Activated CD8-positive, alpha-beta memory T cell treated with anti-CD3 and anti-CD28 coated beads, Interleukin-2, amount 50 U/mL, for 1 hour (primary cell): ENCODE measurements around the gene LILRB4.
"Not testable (repeated sequence)": the region's sequence is repeated elsewhere in the genome, so short reads cannot be mapped to it uniquely, and the experiment has no call there.

ENCODE experiments used
- DNase-seq: peaks from one replicate; pipeline ENCODE4 v3.0.0-alpha.2; 2020; ENCODE audit errors: extremely low read depth

The LILRB4 gene

GRCh38 chr19:54694648-54695047 is 31.9 kb downstream of the LILRB4 start:
- no peak for DNase-seq

- DNase-seq: no peak
Measured at GRCh38 chr19:54696117-54696548, 33.3 kb downstream of the LILRB4 start.

DNA sequence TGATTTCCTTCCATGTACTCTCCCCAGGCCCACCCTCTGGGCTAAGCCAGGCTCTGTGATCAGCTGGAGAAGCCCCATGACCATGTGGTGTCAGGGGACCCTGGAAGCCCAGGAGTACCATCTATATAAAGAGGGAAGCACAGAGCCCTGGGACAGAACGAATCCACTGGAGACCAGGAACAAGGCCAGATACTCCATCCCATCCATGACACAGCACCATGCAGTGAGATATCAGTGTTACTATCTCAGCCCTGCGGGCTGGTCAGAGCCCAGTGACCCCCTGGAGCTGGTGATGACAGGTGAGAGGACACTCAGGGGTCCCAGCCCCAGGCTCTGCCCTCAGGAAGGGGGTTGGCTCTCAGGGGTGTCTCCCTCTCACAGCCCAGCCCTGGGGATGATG is 34.0 kb downstream of the LILRB4 start:
- DNase-seq: no peak

DNA sequence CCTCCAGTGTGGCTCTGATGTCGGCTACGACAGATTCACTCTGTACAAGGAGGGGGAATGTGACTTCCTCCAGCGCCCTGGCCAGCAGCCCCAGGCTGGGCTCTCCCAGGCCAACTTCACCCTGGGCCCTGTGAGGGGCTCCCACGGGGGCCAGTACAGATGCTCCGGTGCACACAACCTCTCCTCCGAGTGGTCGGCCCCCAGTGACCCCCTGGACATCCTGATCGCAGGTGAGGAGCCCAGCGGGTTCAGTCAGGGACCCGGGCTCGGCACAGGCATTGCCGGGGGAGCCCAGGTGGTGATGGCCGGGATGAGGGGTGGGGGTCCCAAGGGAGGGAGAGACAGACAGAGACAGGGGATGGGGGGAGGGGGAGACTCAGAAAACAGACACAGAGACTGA is 34.9 kb downstream of the LILRB4 start:
- not testable (repeated sequence) for DNase-seq

DNA sequence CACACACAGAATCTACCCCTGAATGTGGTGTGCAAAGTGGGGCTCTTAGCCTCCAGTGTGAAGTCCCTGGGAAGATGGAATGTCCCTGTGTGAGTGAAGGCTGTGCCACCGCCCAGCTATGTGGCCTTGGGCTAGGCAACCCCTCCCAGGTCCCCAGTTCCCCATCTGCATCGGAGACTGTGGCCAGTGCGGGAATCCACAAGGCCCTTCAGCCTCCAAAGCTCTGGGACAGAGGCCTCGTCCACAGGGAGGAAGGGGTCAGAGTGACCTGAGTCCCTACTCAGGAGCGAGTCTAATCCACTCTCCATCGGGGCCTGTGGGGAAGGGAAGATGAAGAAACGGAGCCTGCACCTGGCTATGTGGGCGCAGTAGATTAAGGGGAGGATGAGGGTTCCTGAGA is 42.1 kb downstream of the LILRB4 start:
- no peak for DNase-seq

DNA sequence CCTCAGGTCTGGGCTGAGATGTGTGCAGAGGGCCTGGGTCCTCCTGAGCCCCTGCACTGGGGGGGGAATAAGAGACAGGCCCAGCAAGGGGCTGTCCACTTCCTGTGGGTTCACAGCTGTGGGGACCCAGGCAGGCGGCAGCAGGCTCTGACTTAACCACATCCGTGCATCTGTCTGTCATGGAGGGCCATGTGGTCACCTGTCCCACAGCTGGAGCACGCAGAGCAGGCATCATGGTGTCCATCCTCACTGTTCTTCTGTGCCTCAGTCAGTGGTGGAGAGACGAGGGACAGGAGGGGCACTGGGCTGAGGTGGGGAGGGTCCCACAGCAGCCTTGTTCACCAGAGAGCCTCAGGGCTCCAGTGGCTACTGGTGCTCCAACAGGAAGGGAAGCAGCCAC is 45.2 kb downstream of the LILRB4 start:
- DNase-seq: no peak

GRCh38 chr19:54708781-54709180 is 46.0 kb downstream of the LILRB4 start:
- DNase-seq: no peak

GRCh38 chr19:54709212-54709948 is 46.6 kb downstream of the LILRB4 start:
- DNase-seq: no peak

DNA sequence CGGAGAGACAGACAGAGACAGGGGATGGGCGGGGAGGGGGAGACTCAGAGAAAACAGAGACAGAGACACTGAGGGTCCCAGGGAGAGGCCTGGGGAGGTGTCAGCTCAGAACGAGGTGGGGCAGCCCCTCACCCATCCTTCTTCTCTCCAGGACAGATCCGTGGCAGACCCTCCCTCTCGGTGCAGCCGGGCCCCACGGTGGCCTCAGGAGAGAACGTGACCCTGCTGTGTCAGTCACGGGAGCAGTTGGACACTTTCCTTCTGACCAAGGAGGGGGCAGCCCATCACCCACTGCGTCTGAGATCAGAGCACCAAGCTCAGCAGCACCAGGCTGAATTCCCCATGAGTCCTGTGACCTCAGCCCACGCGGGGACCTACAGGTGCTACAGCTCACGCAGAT is 47.2 kb downstream of the LILRB4 start:
- DNase-seq: not testable (repeated sequence)
